Activated T-cell treated with anti-CD3 and anti-CD28 coated beads, Interleukin-2, amount 50 U/mL, for 4 hours (primary cell): ENCODE measurements around the gene ARHGAP32. TPM values are rescaled to one million over a fixed set of nuclear protein-coding genes. Genes with fewer than 3 reads are reported as not detected.

Source experiments
- ATAC-seq, 2 donors: fragments of 200-7000 bp; cut with Tn5 transposase; one replicate each; pipeline ENCODE4 v1.10.0; 2021
- DNase-seq: peaks from one replicate; pipeline ENCODE4 v3.0.0-alpha.2; 2020
- H3K27me3 Mint-ChIP-seq: one replicate; pipeline ENCODE4 v1.8.0; 2021; ENCODE audit warnings: low read depth, mixed read lengths
- H3K36me3 Mint-ChIP-seq: one replicate; pipeline ENCODE4 v1.8.0; 2022; ENCODE audit warnings: mixed read lengths; ENCODE audit not compliant: insufficient read depth
- H3K4me1 Mint-ChIP-seq: one replicate; pipeline ENCODE4 v1.8.0; 2021; ENCODE audit warnings: low read depth, mixed read lengths
- H3K4me3 Mint-ChIP-seq: one replicate; pipeline ENCODE4 v1.8.0; 2021; ENCODE audit warnings: mild to moderate bottlenecking, moderate library complexity, mixed read lengths
- H3K9me3 Mint-ChIP-seq: one replicate; pipeline ENCODE4 v1.8.0; 2021; ENCODE audit warnings: mixed read lengths
- total RNA-seq, 3 donors: library from RNA; stranded (reverse); gene quantifications; one replicate each; pipeline ENCODE4 v1.2.1, GENCODE V29; 2021

The ARHGAP32 gene
- total RNA-seq, 3 donors from 2014 or later = 2.2 to 4.2 (median 3.2) TPM

DNA sequence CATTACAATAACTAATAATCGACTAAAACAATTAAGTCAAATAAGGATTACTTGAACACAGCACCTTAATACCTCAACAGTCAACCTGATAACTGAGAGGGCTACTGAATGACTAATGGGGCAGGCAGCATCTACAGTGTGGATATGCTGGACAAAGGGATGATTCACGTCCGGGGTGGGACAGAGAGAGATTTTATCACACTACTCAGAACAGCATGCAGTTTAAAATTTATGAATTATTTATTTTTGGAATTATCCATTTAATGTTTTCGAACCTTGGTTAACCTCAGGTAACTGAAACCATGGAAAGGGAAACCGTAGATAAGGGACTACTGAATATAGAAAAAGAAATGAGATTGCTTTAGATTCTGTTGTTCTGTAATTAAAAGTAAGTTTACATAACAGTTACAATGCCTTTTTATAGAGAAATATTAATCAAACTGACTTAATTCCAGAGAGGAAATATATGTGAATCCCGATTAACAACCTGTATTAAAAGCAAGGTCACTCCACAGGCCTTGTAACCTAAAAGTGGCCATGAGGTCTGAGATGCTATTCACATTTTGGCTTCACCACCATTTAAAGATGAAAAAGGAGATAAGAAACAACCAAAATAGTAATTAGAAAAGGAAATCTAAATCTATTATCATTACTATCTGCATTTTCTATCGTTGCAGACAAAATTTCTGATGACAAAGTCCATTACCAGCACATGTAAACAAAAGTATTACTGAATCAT, 130.5 kb downstream of the ARHGAP32 start:
- no peak for DNase-seq
- Mint-ChIP-seq H3K4me3 (no peak overlapping the region), H3K4me1 (no peaks in the 10 kb centered on the region), H3K27me3 (no peaks in the 10 kb centered on the region), H3K9me3 (no peaks in the 10 kb centered on the region), H3K36me3 (peaks cover 6% of the 10 kb centered on the region)
- no peak for ATAC-seq

DNA sequence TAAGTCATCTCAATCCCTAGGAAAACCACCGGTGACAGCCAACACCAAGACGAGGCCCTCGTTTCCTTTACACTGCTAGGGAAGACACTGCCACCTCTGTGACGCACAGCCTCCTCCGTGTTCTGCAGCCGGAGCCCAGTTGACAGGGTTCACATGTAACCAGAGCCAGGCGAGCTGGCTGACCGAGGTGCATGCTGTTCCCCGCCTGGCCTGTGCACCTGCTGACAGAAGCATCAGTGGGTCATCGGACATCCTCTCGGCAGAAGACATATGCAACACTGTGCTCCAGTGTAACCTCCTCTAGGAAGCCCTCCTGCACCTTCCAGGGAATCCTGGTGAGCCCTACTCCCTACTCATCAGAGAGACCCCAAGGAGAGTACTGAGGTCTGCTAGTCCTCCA, 135.2 kb downstream of the ARHGAP32 start:
- no peak for ATAC-seq
- no peak overlapping the region for H3K4me3 Mint-ChIP-seq
- no peaks in the 10 kb centered on the region for H3K4me1 Mint-ChIP-seq

GRCh38 chr11:129055196-129055595, 136.9 kb downstream of the ARHGAP32 start:
- ATAC-seq = no peak
- Mint-ChIP-seq H3K27me3 (no peaks in the 10 kb centered on the region), H3K9me3 (no peaks in the 10 kb centered on the region), H3K4me1 (no peaks in the 10 kb centered on the region), H3K36me3 (peaks cover 3% of the 10 kb centered on the region), H3K4me3 (no peak overlapping the region)
- no peak for DNase-seq

More for the DNA sequence above, 135.2 kb downstream of the ARHGAP32 start:
- Mint-ChIP-seq H3K27me3 (no peaks in the 10 kb centered on the region), H3K36me3 (peaks cover 3% of the 10 kb centered on the region), H3K9me3 (no peaks in the 10 kb centered on the region)
- DNase-seq = no peak

DNA sequence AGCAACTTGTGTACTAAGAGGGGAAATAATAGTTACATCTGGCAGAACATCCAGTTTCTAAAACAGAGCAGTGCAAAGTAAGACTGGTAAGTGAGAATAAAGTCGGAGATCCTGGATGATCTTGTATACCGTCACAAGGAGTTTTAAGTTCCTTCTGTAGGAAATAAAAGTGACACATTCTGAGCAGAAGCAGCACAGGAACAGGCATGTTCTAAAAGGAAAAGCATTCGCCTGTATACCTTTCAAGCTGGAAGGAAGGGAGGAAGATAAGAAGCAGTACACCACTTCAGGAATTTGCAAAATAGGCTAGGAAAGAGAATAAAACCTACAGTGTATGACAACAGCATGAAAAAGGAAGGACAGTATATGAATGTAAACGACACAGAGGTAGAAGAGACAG, 143.2 kb downstream of the ARHGAP32 start:
- ATAC-seq = no peak
- Mint-ChIP-seq H3K36me3 (peaks cover 2% of the 10 kb centered on the region), H3K27me3 (no peaks in the 10 kb centered on the region), H3K4me3 (no peak overlapping the region), H3K9me3 (no peaks in the 10 kb centered on the region), H3K4me1 (no peaks in the 10 kb centered on the region)
- no peak for DNase-seq

- no peaks in the 10 kb centered on the region for H3K9me3 Mint-ChIP-seq
- DNase-seq = no peak
- no peaks in the 10 kb centered on the region for H3K27me3 Mint-ChIP-seq
- no peaks in the 10 kb centered on the region for H3K4me1 Mint-ChIP-seq
- no peaks in the 10 kb centered on the region for H3K36me3 Mint-ChIP-seq
- H3K4me3 Mint-ChIP-seq = no peak overlapping the region
- no peak for ATAC-seq
Observed at GRCh38 chr11:129045150-129045549, 147.0 kb downstream of the ARHGAP32 start.

DNA sequence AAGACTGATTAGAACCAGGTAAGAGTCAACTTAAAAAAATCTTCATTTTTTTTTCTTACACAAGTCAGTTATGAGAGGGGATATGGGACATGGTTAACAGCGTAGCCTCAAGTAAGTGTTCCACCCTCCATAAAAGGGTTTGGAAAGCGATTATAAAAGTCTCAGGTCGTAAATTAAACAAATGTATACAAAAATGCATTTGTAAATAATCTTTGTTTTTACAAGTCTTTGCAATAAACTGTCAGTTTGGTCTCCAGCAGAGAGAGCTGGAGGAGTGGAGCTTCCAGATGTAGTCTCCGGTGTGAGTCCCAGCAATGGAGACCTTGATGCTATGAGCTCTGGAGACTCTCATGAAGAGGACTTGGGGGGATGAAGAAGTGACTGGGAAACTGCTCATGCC, 149.6 kb downstream of the ARHGAP32 start:
- DNase-seq (no peak), ATAC-seq (no peak)
- no peaks in the 10 kb centered on the region for H3K4me1 Mint-ChIP-seq
- H3K36me3 Mint-ChIP-seq = peaks cover 2% of the 10 kb centered on the region
- H3K4me3 Mint-ChIP-seq = no peak overlapping the region
- no peaks in the 10 kb centered on the region for H3K27me3 Mint-ChIP-seq
- peaks cover 4% of the 10 kb centered on the region for H3K9me3 Mint-ChIP-seq

DNA sequence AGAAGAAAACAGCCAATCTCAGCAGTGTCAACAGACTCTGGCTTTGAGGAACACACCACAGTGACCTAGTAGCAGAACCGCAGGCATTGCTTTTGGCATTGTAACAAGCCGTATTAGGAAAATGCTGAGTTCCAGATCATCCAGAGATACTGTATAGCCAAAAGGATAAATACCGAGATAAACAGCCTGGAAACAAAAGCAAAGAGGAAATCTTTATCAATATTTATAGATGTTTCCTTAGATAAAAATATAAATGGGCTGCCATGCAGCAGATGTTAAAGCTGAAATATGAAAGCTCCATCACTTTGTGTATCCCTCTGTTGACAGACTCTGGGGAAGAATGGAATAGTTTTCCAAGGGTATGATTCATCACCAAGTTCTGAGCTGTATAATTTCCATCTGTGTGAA, 150.5 kb downstream of the ARHGAP32 start:
- peaks cover 2% of the 10 kb centered on the region for H3K36me3 Mint-ChIP-seq
- no peak overlapping the region for H3K4me3 Mint-ChIP-seq
- no peak for ATAC-seq
- H3K9me3 Mint-ChIP-seq = peaks cover 4% of the 10 kb centered on the region
- no peaks in the 10 kb centered on the region for H3K27me3 Mint-ChIP-seq
- no peaks in the 10 kb centered on the region for H3K4me1 Mint-ChIP-seq
- no peak for DNase-seq

GRCh38 chr11:129040934-129041333, 151.2 kb downstream of the ARHGAP32 start:
- no peak for DNase-seq
- H3K4me3 Mint-ChIP-seq = no peak overlapping the region
- no peaks in the 10 kb centered on the region for H3K27me3 Mint-ChIP-seq
- peaks cover 4% of the 10 kb centered on the region for H3K9me3 Mint-ChIP-seq
- H3K4me1 Mint-ChIP-seq = no peaks in the 10 kb centered on the region
- ATAC-seq = no peak
- H3K36me3 Mint-ChIP-seq = peaks cover 2% of the 10 kb centered on the region

- Mint-ChIP-seq H3K9me3 (peaks cover 4% of the 10 kb centered on the region), H3K4me3 (no peak overlapping the region), H3K36me3 (peaks cover 4% of the 10 kb centered on the region), H3K4me1 (no peaks in the 10 kb centered on the region), H3K27me3 (no peaks in the 10 kb centered on the region)
- DNase-seq (no peak), ATAC-seq (no peak)
Observed at GRCh38 chr11:129035244-129035643, 156.9 kb downstream of the ARHGAP32 start.

- ATAC-seq (no peak), DNase-seq (no peak)
- peaks cover 4% of the 10 kb centered on the region for H3K9me3 Mint-ChIP-seq
- no peaks in the 10 kb centered on the region for H3K27me3 Mint-ChIP-seq
- H3K4me3 Mint-ChIP-seq = no peak overlapping the region
- H3K36me3 Mint-ChIP-seq = peaks cover 4% of the 10 kb centered on the region
- no peaks in the 10 kb centered on the region for H3K4me1 Mint-ChIP-seq
Observed at GRCh38 chr11:129034001-129034400, 158.1 kb downstream of the ARHGAP32 start.

DNA sequence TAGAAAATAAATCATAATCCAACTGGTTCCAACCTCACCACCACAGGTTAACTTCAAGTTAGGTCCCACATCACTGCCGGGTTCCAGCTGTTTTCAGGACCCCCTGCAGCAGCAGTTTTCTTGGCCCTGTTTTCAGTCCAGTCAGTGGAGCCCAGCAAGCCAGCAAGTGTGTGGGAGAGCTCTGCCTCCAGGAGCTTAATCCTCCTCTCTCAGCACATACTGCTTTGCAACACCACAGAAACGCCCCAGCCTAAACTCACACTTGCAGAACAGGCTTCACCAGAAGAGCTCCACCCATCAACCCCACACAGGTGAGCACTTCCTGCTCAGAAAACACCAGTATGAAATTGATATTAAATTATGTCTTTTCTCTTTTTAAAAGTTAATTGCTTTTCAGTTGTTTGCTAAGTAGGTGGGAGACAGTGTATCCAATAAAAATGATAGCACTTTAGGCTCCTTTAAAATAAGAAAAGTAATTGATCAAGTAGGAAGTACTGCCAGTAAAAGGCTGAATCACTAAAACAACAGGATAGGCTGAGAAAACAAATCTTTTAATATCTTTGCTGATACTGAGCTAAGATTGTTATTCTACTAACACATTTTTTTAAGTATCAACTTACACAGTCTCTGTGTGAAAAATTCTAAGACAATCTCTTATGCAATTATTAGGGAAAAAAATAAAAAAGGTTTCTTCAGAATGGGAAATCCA, 168.0 kb downstream of the ARHGAP32 start:
- Mint-ChIP-seq H3K36me3 (no peaks in the 10 kb centered on the region), H3K27me3 (no peaks in the 10 kb centered on the region), H3K4me1 (peaks cover 30% of the 10 kb centered on the region), H3K4me3 (peak overlapping the region; percentile 53), H3K9me3 (no peaks in the 10 kb centered on the region)
- no peak for ATAC-seq
- no peak for DNase-seq

DNA sequence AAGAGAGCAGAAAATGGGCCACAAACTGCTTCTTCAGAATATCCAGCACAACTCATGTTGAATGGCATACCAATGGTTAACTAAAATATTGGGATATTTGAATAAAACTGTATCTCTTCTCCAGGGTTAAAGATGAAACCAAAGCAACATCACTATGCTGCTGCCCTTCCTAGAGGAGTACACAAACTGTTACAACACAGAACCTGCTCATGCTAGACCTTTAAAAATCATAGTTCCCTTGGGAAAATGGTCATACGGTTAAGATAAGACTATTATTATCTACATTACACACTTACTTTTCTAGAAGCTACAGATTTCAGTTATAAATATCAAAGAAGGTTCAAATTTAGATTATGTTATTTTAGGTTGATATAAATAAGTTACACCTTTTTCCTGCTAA, 170.8 kb downstream of the ARHGAP32 start:
- H3K27me3 Mint-ChIP-seq = no peaks in the 10 kb centered on the region
- H3K4me1 Mint-ChIP-seq = peaks cover 30% of the 10 kb centered on the region
- DNase-seq (no peak), ATAC-seq (no peak)
- H3K9me3 Mint-ChIP-seq = no peaks in the 10 kb centered on the region
- no peaks in the 10 kb centered on the region for H3K36me3 Mint-ChIP-seq
- no peak overlapping the region for H3K4me3 Mint-ChIP-seq

GRCh38 chr11:129018991-129019390, 173.1 kb downstream of the ARHGAP32 start:
- DNase-seq (no peak), ATAC-seq (no peak)
- Mint-ChIP-seq H3K4me3 (no peak overlapping the region), H3K9me3 (no peaks in the 10 kb centered on the region), H3K4me1 (peaks cover 25% of the 10 kb centered on the region), H3K36me3 (no peaks in the 10 kb centered on the region), H3K27me3 (no peaks in the 10 kb centered on the region)

DNA sequence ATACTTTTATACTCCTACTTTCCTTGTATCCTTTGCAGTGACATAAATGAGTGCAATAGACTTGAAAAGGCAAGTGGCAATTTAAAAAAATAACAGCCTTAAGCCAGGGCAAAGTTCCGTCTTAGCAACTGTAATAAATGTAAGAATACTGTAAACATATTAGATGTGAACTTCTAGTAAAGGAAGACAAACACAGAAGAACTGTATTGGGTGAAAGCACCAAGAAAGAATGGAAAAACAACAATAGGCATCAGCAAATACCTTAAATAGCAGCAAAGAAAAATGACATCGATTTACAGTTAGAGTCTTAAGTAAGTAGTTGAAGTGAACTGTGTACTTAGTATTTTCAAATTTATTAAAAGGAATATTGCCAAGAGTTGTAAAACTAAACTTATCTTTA, 174.0 kb downstream of the ARHGAP32 start:
- no peak for ATAC-seq
- no peaks in the 10 kb centered on the region for H3K36me3 Mint-ChIP-seq
- no peaks in the 10 kb centered on the region for H3K27me3 Mint-ChIP-seq

More for the DNA sequence above, 174.0 kb downstream of the ARHGAP32 start:
- no peak for DNase-seq
- Mint-ChIP-seq H3K9me3 (no peaks in the 10 kb centered on the region), H3K4me3 (no peak overlapping the region), H3K4me1 (peaks cover 21% of the 10 kb centered on the region)
